ENCODE measurements around the gene ERBB4. TPM values are rescaled to one million over a fixed set of nuclear protein-coding genes. Genes with fewer than 3 reads are reported as not detected.

Gene ERBB4
- total RNA-seq, 1 donor from 2014 or later, result 22.6 TPM

- no peak for ATAC-seq
- TF ChIP-seq CTCF (IDR thresholded peaks at IDR 0.05), result no peak
Measured at GRCh38 chr2:212186166-212186565, 352.4 kb downstream of the ERBB4 start.

GRCh38 chr2:212181646-212182045 lies 357.0 kb downstream of the ERBB4 start:
- H3K27ac ChIP-seq, result no peak overlapping the region
- no peak for DNase-seq
- no peaks in the 10 kb centered on the region for H3K36me3 ChIP-seq
- H3K9me3 ChIP-seq, result no peaks in the 10 kb centered on the region
- H3K27me3 ChIP-seq, result no peaks in the 10 kb centered on the region
- intact Hi-C loops (cut with DNase I), result no loop called here
- no peak overlapping the region for H3K4me3 ChIP-seq
- no peak for ATAC-seq
- no peak for TF ChIP-seq CTCF (IDR thresholded peaks at IDR 0.05)
- no peaks in the 10 kb centered on the region for H3K4me1 ChIP-seq

More at GRCh38 chr2:212186166-212186565, 352.4 kb downstream of the ERBB4 start:
- Histone ChIP-seq H3K4me3 (no peak overlapping the region), H3K27me3 (no peaks in the 10 kb centered on the region), H3K27ac (no peak overlapping the region), H3K4me1 (no peaks in the 10 kb centered on the region), H3K36me3 (no peaks in the 10 kb centered on the region), H3K9me3 (no peaks in the 10 kb centered on the region)
- no peak for DNase-seq
- intact Hi-C loops (cut with DNase I), result no loop called here

GRCh38 chr2:212180408-212181083 lies 358.1 kb downstream of the ERBB4 start:
- intact Hi-C loops (cut with DNase I), result no loop called here
- Histone ChIP-seq H3K9me3 (no peaks in the 10 kb centered on the region), H3K27ac (no peak overlapping the region), H3K4me1 (no peaks in the 10 kb centered on the region), H3K4me3 (no peak overlapping the region), H3K27me3 (no peaks in the 10 kb centered on the region), H3K36me3 (no peaks in the 10 kb centered on the region)
- DNase-seq (no peak), ATAC-seq (no peak)
- TF ChIP-seq CTCF (IDR thresholded peaks at IDR 0.05), result no peak

GRCh38 chr2:212177724-212178123 lies 360.9 kb downstream of the ERBB4 start:
- Histone ChIP-seq H3K27me3 (no peaks in the 10 kb centered on the region), H3K4me1 (no peaks in the 10 kb centered on the region), H3K4me3 (no peak overlapping the region), H3K27ac (no peak overlapping the region), H3K36me3 (no peaks in the 10 kb centered on the region), H3K9me3 (no peaks in the 10 kb centered on the region)
- no peak for DNase-seq
- no peak for TF ChIP-seq CTCF (IDR thresholded peaks at IDR 0.05)
- intact Hi-C loops (cut with DNase I), result no loop called here
- peak; percentile 39 for ATAC-seq

- Histone ChIP-seq H3K27me3 (no peaks in the 10 kb centered on the region), H3K4me1 (no peaks in the 10 kb centered on the region), H3K36me3 (no peaks in the 10 kb centered on the region), H3K4me3 (no peak overlapping the region), H3K9me3 (no peaks in the 10 kb centered on the region), H3K27ac (no peak overlapping the region)
- DNase-seq (no peak), ATAC-seq (no peak)
- intact Hi-C loops (cut with DNase I), result no loop called here
- TF ChIP-seq CTCF (IDR thresholded peaks at IDR 0.05), result no peak
Measured at GRCh38 chr2:212176151-212176550, 362.5 kb downstream of the ERBB4 start.

Measured in upper lobe of right lung (tissue), 1 donor.